Immature natural killer cell (primary cell): ENCODE measurements around the gene RSL1D1. TPM values are rescaled to one million over a fixed set of nuclear protein-coding genes. Genes with fewer than 3 reads are reported as not detected.

Experiments used
- DNase-seq, 3 donors: peaks; one replicate each; pipeline ENCODE4 v3.0.0; 2022; ENCODE audit warnings: mixed read lengths in 1 of 3
- H3K27ac Mint-ChIP-seq, 6 donors: one replicate each; pipeline ENCODE4 v1.8.0; 2020; ENCODE audit warnings: mixed read lengths in 6 of 6, mild to moderate bottlenecking in 5 of 6, inconsistent platforms in 4 of 6, moderate library complexity in 3 of 6
- H3K27me3 Mint-ChIP-seq, 3 donors: one replicate each; pipeline ENCODE4 v1.8.0; 2020 to 2021; ENCODE audit warnings: low read depth in 3 of 3, mild to moderate bottlenecking in 3 of 3, mixed read lengths in 3 of 3, moderate library complexity in 3 of 3, inconsistent platforms in 1 of 3
- H3K36me3 Mint-ChIP-seq, 3 donors: one replicate each; pipeline ENCODE4 v1.8.0; 2020; ENCODE audit warnings: mixed read lengths in 3 of 3, inconsistent platforms in 2 of 3, mild to moderate bottlenecking in 2 of 3
- H3K4me1 Mint-ChIP-seq, 2 donors: one replicate each; pipeline ENCODE4 v1.8.0; 2020; ENCODE audit warnings: inconsistent platforms in 2 of 2, mild to moderate bottlenecking in 2 of 2, mixed read lengths in 2 of 2, moderate library complexity in 1 of 2
- H3K4me3 Mint-ChIP-seq, 5 donors: one replicate each; pipeline ENCODE4 v1.8.0; 2020; ENCODE audit warnings: mild to moderate bottlenecking in 5 of 5, mixed read lengths in 5 of 5, inconsistent platforms in 3 of 5, moderate library complexity in 3 of 5
- H3K9me3 Mint-ChIP-seq, 6 donors: one replicate each; pipeline ENCODE4 v1.8.0; 2020; ENCODE audit warnings: mild to moderate bottlenecking in 6 of 6, mixed read lengths in 6 of 6, inconsistent platforms in 4 of 6, moderate library complexity in 3 of 6
- polyA plus RNA-seq, 3 donors: library from polyadenylated mRNA; unstranded; fragments of 300-500 nt; fragmentation: Illumina TruSeq; gene quantifications; one replicate each; pipeline ENCODE4 v1.2.3, GENCODE V29; 2021

Gene RSL1D1
- polyA plus RNA-seq, 3 donors from 2014 or later, result 37.4 to 206 (median 161) TPM

- Mint-ChIP-seq H3K27ac (no peak overlapping the region), H3K9me3 (no peaks in the 10 kb centered on the region), H3K36me3 (peaks cover 6 to 16% (median 15%) of the 10 kb centered on the region in 3 donors), H3K4me1 (peaks cover 0 to 8% of the 10 kb centered on the region in 2 donors), H3K4me3 (no peak overlapping the region), H3K27me3 (no peaks in the 10 kb centered on the region)
- DNase-seq, result no peak
Observed at GRCh38 chr16:11870399-11870798, 19.1 kb upstream of the RSL1D1 start.

DNA sequence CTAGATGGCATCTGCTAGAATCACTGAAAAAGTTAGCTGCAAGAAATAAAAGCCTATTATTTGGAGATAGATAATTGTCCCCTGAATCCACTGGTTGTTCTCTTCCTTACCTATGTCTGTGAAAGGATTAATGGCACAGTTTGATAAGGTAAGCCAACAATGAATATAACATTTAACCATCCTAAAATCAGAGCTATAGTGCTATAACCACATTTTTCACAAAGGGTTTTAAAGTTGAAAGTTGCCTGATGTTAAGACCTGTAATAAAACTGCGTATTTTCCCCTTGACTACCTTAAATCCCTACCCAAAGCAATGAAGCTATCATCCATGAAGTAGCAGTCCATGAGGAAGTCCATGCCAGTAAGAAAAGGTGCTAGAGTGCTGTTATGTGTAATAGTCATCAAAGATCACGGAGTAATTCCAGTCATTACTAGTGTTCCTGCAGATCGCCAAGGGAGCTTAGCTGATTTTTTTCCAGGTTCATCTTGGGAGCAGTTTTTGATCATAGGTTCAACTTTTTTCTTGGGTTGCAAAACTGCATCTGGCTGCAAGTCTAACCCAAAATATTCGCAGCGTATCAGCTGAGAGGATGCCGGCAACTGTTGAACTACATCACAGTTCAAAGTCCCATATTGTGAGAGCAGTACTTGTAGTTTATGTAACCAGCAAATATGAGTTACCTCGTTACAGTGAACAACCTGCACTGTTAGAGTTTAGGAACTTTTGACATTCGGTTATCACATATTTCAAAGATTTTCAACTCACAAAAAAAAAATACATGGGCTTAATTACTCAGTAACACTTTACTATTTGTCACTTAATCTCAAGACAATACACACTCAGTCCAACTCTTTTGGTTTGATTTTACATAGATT is 18.2 kb upstream of the RSL1D1 start:
- H3K4me3 Mint-ChIP-seq, result no peak overlapping the region
- no peaks in the 10 kb centered on the region for H3K9me3 Mint-ChIP-seq
- DNase-seq, result no peak
- no peaks in the 10 kb centered on the region for H3K27me3 Mint-ChIP-seq
- H3K27ac Mint-ChIP-seq, result peak overlapping the region in 1 of 6 donors; percentile 48
- H3K36me3 Mint-ChIP-seq, result peaks cover 6 to 12% (median 8%) of the 10 kb centered on the region in 3 donors
- peaks cover 0 to 14% of the 10 kb centered on the region in 2 donors for H3K4me1 Mint-ChIP-seq

DNA sequence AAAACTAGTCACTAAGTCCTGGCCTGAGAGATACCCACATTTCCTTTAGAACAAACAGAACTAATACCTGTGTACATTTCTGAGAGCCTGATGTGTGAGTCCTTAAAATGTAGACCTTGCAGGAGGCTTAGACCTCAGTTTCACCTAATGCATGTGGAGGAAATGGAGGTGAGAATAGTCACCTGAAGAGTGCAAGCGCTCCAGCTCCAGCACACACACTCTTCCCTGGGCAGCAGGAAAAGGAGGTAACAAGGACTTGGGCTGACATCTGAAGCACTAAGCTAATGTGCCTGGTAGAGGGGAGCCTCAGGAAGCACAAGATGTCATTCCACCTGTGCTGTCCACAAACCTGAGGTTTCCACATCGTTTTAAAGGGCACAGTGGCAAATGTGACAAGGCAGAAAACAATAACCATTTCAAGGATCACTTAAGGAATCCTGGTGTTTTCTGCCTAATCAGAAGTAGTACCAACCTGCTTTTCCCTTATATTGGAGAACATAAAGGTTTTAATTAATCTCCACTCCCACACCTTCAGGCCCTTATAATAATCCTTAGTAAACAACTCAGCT is 17.2 kb upstream of the RSL1D1 start:
- Mint-ChIP-seq H3K27me3 (no peaks in the 10 kb centered on the region), H3K27ac (peak overlapping the region in 2 of 6 donors; percentile 45 to 46)

DNA sequence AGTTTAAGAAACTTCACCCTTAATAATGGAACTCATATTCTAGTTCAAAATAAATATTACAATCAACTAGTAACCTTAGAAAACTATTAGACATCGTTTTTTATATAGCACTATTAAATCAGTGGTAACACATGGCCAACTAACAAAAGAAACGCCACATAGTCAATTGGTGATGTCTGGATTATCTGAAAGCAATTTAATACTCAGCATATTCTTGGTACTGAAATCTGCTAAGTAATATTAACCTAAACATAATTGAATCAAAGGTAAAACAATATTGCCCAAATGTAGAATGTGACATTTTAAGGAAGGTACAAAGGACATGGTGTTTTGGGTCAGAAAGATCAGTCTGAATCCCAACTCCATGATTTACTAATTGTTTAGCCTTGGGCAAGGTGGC is 11.1 kb upstream of the RSL1D1 start:
- H3K4me3 Mint-ChIP-seq, result no peak overlapping the region
- no peak for DNase-seq
- H3K4me1 Mint-ChIP-seq, result peaks cover 2 to 14% of the 10 kb centered on the region in 2 donors
- no peaks in the 10 kb centered on the region for H3K9me3 Mint-ChIP-seq
- no peaks in the 10 kb centered on the region for H3K27me3 Mint-ChIP-seq
- H3K27ac Mint-ChIP-seq, result no peak overlapping the region
- H3K36me3 Mint-ChIP-seq, result no peaks in the 10 kb centered on the region

More for the DNA sequence above, 17.2 kb upstream of the RSL1D1 start:
- Mint-ChIP-seq H3K36me3 (peaks cover 6 to 12% (median 7%) of the 10 kb centered on the region in 3 donors), H3K4me3 (no peak overlapping the region), H3K4me1 (peaks cover 0 to 14% of the 10 kb centered on the region in 2 donors), H3K9me3 (no peaks in the 10 kb centered on the region)
- no peak for DNase-seq

DNA sequence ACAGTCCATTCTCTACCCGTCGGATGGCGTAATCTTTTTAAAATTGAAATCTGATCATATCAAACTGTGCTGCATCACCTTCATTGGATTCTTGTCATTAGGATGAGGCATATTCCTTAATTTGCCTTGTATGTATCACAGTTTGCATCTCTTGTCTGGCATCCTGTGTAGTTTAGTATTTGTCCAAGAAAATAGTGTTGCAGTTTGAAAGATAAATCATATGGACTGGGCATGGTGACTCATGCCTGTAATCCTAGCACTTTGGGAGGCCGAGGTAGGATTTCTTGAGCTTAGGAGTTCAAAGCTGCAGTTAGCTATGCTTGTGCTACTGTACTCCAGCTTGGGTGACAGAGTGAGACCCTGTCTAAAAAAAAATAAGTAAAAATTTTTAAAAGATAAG is 5.8 kb upstream of the RSL1D1 start:
- Mint-ChIP-seq H3K27me3 (no peaks in the 10 kb centered on the region), H3K27ac (peak overlapping the region in 1 of 6 donors; percentile 64), H3K36me3 (peaks cover 0 to 5% (median 0%) of the 10 kb centered on the region in 3 donors), H3K4me1 (peaks cover 15 to 19% of the 10 kb centered on the region in 2 donors), H3K4me3 (no peak overlapping the region), H3K9me3 (no peaks in the 10 kb centered on the region)
- DNase-seq, result no peak

- H3K4me1 Mint-ChIP-seq, result peaks cover 42 to 45% of the 10 kb centered on the region in 2 donors
- no peaks in the 10 kb centered on the region for H3K9me3 Mint-ChIP-seq
- DNase-seq, result no peak
- H3K27ac Mint-ChIP-seq, result peak overlapping the region; percentile 97 to 99 (median 98)
- H3K36me3 Mint-ChIP-seq, result peaks cover 0 to 18% (median 0%) of the 10 kb centered on the region in 3 donors
- peak overlapping the region; percentile 98 to 100 (median 99) for H3K4me3 Mint-ChIP-seq
- H3K27me3 Mint-ChIP-seq, result peaks cover 8 to 10% (median 9%) of the 10 kb centered on the region in 3 donors
Observed at GRCh38 chr16:11852092-11852809, 909 bp upstream of the RSL1D1 start.

- H3K4me1 Mint-ChIP-seq, result peaks cover 28 to 42% of the 10 kb centered on the region in 2 donors
- H3K36me3 Mint-ChIP-seq, result peaks cover 11 to 30% (median 12%) of the 10 kb centered on the region in 3 donors
- peak overlapping the region in 2 of 5 donors; percentile 60 to 70 for H3K4me3 Mint-ChIP-seq
- no peak for DNase-seq
- no peaks in the 10 kb centered on the region for H3K9me3 Mint-ChIP-seq
- H3K27me3 Mint-ChIP-seq, result peaks cover 8 to 10% (median 10%) of the 10 kb centered on the region in 3 donors
- H3K27ac Mint-ChIP-seq, result peak overlapping the region in 1 of 6 donors; percentile 57
Observed at GRCh38 chr16:11848842-11849241, 2.5 kb downstream of the RSL1D1 start.

- Mint-ChIP-seq H3K27me3 (peaks cover 0 to 1% (median 0%) of the 10 kb centered on the region in 3 donors), H3K27ac (no peak overlapping the region), H3K36me3 (peaks cover 15 to 48% (median 23%) of the 10 kb centered on the region in 3 donors), H3K9me3 (no peaks in the 10 kb centered on the region), H3K4me1 (peaks cover 3 to 16% of the 10 kb centered on the region in 2 donors), H3K4me3 (no peak overlapping the region)
- no peak for DNase-seq
Observed at GRCh38 chr16:11844499-11844898, 6.8 kb downstream of the RSL1D1 start.

DNA sequence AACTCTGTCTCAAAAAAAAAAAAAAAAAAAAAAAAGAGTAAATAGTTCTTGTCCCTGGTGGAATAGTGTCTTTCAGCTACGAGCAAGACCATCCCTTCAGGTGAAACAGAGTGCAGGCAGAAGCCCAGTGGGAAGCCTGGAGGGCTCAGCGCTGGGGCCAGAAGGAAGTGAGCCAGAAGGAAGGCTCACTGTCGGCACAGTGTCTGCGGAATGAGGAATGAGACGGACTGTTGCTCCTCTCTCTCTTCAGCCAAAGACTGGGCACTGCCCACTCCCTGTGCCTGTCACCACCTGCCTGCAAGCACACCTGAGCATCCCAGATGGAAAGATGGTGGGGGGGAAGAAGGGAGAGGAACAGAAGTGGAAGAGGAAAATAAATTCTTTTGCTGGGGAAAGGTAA is 7.5 kb downstream of the RSL1D1 start:
- no peak for DNase-seq
- Mint-ChIP-seq H3K27me3 (peaks cover 0 to 3% (median 0%) of the 10 kb centered on the region in 3 donors), H3K4me1 (peaks cover 1 to 10% of the 10 kb centered on the region in 2 donors), H3K36me3 (peaks cover 17 to 48% (median 25%) of the 10 kb centered on the region in 3 donors), H3K27ac (no peak overlapping the region), H3K4me3 (no peak overlapping the region), H3K9me3 (no peaks in the 10 kb centered on the region)

GRCh38 chr16:11843206-11843605 is 8.1 kb downstream of the RSL1D1 start:
- DNase-seq, result no peak
- Mint-ChIP-seq H3K4me3 (no peak overlapping the region), H3K27me3 (peaks cover 0 to 3% (median 0%) of the 10 kb centered on the region in 3 donors), H3K4me1 (peaks cover 0 to 10% of the 10 kb centered on the region in 2 donors), H3K36me3 (peaks cover 17 to 49% (median 25%) of the 10 kb centered on the region in 3 donors), H3K27ac (no peak overlapping the region), H3K9me3 (no peaks in the 10 kb centered on the region)

- H3K36me3 Mint-ChIP-seq, result peaks cover 12 to 44% (median 29%) of the 10 kb centered on the region in 3 donors
- H3K9me3 Mint-ChIP-seq, result no peaks in the 10 kb centered on the region
- peaks cover 0 to 10% of the 10 kb centered on the region in 2 donors for H3K4me1 Mint-ChIP-seq
- DNase-seq, result no peak
- H3K27ac Mint-ChIP-seq, result no peak overlapping the region
- H3K4me3 Mint-ChIP-seq, result no peak overlapping the region
- peaks cover 0 to 2% (median 2%) of the 10 kb centered on the region in 3 donors for H3K27me3 Mint-ChIP-seq
Observed at GRCh38 chr16:11841026-11841425, 10.3 kb downstream of the RSL1D1 start.

DNA sequence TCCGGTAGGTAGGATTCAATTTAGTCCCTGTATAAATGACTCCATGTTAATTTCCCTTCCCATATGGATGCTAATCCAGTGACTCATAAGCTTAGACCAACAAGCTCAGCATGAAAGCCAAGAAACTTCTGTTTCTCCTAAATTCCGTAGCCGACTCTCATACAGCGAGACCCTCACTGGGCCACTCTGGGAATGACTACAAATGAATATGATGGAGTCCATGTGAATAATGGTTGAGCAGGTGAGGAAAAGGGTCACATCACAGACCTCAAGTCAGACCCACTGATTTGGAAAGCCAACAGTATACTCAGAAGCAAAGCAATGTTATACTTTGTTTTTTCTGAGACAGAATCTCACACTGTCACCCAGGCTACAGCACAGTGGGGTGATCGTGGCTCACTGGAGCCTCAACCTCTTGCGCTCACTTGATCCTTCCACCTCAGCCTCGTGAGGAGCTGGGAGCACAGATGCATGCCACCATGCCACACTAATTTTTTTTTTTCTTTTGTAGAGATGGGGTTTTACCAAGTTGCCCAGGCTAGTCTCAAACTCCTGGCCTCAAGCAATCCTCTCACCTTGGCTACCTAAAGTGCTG is 14.6 kb downstream of the RSL1D1 start:
- H3K4me3 Mint-ChIP-seq, result no peak overlapping the region
- H3K27ac Mint-ChIP-seq, result peak overlapping the region in 1 of 6 donors; percentile 39
- H3K4me1 Mint-ChIP-seq, result no peaks in the 10 kb centered on the region
- peaks cover 6 to 33% (median 19%) of the 10 kb centered on the region in 3 donors for H3K36me3 Mint-ChIP-seq
- H3K9me3 Mint-ChIP-seq, result no peaks in the 10 kb centered on the region
- peaks cover 0 to 4% (median 2%) of the 10 kb centered on the region in 3 donors for H3K27me3 Mint-ChIP-seq
- no peak for DNase-seq
